GM18861 (cell line): Measurements from ENCODE around the gene TNXB.
A peak's percentile ranks its signal among the peaks of the same experiment; 100 is the strongest.

Source experiments
- ATAC-seq: cut with Tn5 transposase; IDR thresholded peaks from one replicate; pipeline ENCODE4 v1.9.1; 2021; ENCODE audit not compliant: unreplicated experiment

TNXB gene

DNA sequence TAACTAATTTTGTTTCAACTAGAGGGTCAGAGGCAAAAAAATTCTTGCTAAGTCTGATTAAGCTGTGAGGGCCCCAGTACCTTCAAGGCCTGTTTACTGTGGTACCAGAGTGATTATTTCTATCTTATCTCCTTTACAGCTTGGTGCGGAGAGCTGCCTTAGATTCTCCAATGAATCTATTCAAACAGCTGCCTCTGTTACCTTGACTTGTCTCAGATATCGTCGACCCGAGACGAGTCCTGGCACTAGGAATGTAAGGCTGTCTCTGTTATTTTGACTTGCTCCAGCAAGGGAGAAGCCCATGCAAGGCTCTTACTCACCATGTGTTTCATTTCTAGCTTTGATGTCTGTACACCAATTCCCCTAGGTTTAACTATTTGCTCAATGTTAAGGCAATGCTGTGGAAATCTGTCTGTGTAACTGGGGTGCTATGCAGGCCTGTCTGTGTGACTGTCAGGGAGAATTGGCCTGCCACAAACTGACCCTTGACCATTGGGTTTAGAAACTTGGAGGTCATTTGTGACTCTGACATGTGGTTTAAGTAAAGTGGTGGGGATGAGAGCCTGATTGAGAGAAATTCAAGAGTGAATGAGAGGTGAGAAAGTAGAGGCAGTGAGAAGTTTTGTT is 31.4 kb upstream of the TNXB start:
- ATAC-seq, result no peak

DNA sequence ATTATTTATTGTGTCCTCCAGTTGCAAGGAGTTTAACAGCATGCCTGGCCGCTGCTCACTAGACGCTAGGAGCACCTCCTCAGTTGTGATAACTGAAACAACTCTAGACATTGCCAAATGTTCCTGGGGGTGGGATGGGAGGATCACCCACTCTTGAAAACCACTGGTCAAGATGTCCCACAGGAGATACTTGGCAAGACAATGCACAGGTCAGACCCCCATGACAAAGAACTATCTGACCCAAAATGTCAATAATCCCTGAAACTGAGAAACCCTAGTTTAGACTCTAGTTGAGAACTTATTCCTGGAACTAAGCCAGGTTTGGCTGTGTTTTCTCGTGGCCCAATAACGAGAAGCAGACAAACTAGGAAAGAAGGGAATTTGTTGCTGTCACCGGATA is 30.5 kb upstream of the TNXB start:
- no peak for ATAC-seq

DNA sequence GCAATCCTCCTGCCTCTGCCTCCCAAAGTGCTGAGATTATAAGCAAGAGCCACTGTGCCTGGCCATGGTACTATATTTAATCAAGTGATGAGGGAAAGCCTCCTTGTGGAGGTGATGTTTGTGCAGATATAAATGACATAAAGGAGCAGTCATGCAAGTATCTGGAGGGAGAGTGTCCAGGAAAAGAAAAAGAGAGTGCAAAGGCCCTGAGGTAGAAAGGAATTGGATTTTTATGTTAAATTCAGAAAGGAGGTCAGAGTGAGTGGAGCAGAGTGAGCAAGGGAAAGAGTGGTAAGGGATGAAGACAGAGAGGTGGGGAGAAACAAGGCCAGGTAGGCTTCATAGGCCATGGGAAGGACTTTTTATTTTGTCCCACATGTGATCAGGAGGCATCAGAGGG is 28.3 kb upstream of the TNXB start:
- no peak for ATAC-seq

DNA sequence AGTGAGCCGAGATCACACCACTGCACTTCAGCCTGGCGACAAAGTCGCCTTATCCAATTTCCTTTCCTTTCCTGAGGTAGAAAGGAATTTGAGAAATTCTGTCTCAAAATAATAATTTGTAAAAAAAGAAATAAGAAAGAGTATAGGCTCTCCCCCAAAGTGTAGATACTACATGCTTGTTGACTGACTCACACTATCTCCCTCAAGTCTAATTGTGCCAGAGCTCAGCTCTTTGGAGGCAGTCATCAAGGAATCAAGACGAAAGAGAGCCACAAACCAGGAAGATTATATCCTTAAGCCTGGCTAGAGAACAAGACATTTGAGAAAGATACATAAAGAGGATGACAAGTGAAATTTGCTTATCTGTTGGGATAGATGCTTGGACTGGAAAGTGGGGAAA is 24.6 kb upstream of the TNXB start:
- no peak for ATAC-seq

DNA sequence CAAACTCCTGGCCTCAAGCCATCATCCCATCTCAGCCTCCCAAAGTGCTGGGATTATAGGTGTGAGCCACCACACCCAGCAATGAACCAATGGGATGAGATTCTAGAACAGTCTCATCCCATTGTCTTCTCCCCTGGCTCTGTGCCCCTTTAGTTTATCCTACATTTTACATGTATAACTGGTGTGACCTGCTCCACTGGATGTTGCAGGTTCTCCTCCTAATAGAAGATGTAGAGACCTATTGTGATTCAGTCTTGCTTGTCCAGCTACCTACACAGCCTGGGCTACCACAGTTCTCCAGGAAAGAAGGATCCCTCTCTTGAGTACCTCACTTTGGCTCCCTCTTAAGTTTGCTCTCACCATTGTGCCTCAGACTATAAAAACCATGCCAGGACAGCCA is 23.0 kb upstream of the TNXB start:
- ATAC-seq, result no peak

DNA sequence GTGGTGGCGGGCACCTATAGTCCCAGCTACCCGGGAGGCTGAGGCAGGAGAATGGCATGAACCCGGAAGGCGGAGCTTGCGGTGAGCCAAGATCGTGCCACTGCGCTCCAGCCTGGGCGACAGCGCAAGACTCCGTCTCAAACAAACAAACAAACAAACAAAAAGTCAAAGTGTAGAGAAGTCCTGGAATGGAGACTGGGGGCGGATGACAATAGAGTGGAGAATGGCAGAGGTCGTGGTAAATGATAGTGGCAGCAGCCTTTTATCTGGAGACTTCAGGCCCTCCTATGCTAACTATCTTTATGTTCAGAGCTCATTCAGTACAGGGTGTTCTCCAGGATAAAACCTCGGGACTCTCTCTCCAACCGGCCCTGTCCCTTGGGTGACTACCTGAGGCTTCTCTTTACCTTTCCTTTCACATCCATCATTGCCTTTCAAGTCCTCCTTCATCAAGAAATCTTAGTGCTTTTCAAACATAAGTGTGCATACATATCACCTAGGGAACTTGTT is 22.4 kb upstream of the TNXB start:
- ATAC-seq, result no peak

DNA sequence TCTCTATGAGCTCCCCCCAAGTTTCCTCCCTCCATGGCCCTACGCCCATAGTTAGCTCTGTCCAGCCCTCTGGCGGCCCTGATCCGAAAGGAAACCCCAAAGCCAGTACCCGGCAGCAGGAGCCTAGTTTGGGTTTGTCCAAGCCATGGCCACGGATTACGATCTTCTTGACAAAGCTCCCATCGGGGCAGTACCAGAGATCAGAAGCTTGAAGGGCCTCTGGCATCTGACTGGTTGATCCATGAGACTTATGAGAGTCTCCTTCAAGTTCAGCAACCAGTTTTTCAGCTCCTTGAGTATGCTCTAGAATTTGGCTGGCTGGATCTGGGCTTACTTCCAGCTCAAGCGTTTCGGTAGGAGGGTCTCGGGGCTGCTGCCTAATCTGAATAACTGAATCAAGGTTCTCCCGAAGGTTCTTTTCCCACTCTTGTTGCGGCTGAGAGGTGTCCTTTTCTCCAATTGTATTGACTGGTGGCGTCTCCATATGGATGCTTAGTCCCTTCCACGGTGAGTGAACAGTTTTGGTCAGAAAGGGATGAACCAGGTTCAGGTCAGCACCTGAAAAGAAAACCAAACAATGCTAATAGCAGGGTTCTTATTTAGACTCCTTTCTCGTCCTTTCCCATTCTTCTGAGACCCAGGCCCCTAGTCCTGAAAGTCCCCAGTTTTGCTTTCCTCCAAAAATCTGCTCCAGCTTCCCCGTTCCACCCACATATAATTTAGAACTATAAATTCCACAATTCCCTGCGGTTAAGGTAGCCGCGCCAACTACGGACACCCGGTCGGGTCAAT is 20.4 kb upstream of the TNXB start:
- ATAC-seq, result no peak

DNA sequence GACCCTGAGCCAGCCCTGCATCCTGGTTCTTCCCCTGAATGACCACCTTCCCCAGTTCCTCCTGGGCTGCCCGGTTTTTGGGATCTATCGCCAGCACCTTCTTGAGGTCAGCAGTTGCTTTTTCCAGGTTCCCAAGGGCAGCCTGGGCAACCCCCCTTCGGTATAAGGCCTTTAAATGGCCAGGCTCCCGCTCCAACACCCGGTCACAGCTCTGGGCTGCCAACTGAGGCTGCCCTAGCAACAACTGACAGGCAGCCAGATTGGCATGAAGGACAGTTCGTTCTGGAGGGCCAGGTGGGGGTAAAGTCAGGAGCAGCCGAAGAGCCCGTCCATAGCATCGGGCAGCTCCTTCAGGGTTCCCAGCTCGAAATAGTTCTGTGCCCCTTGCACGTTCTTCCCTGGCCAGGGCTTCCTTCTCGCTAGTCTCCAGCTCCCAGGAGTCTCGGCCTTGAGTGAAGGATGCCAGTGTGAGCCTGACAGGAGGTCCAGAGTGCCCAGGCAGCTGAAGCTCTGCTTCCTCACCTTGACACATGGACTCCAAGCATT is 19.7 kb upstream of the TNXB start:
- ATAC-seq, result no peak

DNA sequence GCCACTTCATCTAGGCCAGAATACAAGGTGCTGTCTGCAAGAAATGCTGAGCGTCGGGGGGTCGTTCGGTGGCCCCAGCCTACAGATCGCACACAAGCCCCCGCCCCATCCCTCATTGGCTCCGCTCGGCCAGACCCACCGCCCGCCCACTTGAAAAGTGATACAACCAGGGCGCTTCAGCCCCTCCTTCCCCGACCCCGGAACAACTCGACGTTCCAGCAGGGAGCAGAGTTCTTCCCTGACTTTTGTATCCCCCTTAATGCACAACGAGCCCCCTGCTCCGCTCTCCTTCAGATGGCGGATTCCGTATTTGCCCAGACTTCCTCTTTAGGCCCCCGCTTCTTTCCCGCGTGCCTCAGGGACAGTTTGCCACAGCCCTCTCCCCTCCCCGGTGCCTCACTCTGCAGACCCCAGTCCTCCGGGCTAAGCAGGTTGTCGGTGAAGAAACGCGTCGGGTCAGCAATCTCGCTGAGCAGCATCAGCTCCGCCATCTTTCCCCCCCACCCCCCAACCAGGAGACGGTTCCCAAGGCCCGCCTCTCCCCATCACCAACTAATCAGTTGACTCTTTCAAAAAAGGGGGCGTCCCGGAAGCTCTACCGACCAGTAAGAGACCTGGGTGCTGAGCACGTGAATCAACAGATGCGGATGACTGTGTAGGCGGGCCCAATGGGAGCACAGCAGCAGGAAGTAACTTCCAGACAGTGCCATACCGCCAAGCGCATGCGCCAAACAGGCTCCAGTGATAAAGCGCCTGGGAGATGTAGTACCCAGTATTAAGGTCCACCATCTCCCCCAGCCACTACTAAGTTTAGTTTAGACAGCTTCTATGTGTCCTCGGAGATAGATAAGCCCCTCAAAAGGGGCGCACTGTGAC is 18.8 kb upstream of the TNXB start, which contains the start of gene ATF6B:
ATF6B (minus strand) TSS at position 530 of the 876 bp plus-strand sequence; CDS start at position 491, 39 bp downstream.
- peak; percentile 89 for ATAC-seq

DNA sequence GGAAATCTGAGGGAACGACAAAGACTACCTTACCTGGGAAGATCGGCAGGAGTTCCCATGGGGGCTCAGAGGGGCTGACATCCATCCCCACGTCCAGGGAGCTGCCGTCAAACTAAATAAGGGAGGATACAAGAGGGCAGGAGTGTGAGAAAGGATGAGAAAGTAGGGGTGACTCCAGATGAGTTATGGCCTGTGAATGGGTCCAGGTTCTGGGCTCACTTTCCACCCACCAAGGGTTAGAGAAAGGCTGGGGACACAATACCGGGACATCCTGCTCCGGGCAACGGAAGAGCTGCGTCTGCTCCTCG is 18.2 kb upstream of the TNXB start:
- ATAC-seq, result no peak

DNA sequence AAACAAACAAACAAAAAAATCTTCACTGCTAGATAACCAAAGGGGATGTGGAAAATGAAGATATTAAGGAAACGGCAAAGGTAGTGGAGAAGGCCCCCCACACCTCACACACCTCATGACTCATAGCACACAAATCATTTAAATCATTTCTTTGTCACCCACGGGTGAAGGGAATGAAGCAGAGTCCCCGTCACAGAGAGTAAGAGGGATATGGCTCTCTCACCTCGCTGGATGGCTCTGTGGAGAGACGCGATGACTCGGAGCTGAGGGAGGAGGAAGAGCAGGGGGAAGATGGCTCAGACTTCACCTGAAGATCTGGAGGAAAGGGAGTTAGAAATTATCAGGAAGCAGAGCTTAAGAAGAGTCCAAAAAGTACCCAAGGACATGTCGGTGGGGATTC is 17.7 kb upstream of the TNXB start:
- no peak for ATAC-seq

DNA sequence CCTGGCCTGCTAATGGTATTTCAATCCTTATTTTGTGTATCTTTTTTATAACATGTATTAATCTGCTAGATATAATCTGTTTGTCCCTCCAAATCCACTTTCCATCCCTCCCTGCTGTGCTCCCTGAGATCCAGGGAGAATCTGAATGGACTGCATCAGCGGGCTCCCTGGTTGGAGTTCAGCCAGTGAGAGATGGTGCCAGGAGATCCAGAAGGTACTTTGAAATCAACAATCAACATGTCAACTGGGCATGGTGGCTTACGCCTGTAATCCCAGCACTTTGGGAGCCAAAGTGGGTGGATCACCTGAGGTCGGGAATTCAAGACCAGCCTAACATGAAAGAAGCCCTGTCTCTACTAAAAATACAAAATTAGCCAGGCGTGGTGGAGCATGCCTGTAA is 14.5 kb upstream of the TNXB start:
- ATAC-seq, result no peak

DNA sequence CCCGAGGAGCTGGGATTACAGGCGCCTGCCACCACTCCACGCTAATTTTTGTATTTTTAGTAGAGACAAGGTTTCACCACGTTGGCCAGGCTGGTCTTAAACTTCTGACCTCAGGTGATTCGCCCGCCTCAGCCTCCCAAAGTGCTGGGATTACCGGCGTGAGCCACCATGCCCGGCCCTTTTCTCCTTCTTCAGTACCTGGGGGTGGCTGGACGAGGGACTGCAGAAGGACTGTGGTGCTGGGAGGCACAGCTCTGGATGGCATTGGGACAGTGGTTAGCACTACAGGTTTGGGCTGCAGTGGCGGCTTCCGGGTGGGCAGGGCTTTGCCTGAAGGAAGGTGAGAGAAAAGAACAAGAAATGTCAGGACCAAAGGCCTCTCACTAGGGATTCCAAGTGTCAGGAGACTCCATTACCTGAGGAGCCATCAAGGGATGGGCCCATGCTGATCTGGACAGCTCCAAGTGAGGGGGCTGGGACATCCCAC is 11.5 kb upstream of the TNXB start:
- ATAC-seq, result no peak

DNA sequence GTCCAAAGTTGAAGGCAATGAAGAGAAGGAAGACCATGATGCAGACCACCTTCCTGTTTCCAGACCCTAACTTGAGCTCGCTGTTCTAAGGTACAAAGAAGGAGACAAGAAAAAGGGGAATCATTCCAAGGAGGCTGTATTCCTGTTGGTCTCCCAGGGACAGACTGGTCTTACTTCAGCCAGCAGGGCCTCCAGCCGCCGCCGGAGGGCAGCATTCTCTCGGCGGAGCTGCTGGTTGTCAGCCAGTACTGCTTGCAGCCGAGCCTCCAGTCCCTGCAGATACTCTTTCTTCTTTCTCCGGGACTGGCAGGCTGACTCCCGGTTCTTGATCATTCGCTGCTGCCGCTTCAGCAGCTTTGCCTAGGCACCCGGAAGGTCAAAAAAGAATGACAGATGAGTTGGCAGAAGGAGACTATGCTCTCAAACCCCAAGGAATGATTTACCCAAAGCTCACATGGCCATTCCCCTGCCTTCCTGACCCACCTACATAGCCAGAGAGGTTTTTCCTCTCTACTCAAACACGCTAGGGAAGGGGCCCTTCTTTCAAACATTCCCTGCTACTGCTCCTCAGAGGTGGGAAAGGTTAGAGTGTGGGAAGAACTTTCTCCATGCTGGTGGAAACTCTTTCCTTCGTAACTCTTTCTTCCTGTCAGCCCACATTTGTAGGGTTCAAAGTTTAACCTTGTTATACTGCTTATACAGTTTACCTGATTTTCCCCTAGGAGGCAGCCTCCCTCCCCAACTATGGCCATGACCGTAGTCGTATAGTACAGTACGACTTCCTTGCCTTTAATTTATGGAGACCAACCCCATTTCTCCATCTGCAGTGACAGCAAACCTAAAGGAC is 9.9 kb upstream of the TNXB start:
- ATAC-seq, result no peak

DNA sequence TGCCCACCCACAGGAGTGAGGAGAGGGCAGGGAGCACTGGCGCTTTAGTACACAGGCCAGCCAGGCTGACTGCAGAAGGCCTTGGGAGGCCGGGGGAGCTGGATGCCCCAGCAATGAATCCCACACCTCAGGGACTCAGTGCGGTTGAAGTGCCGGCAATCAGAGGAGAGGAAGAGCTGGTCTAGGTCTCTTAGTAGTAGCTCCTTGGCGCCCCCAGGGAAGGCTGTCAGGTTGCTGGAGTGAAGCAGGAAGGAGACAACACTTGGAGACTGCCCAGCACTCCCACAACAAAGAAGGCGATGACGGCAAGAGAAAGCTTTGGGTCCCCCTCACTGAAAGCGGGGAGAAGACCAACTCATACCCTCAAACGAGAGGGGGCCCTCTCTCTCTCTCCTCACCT is 8.3 kb upstream of the TNXB start:
- no peak for ATAC-seq

DNA sequence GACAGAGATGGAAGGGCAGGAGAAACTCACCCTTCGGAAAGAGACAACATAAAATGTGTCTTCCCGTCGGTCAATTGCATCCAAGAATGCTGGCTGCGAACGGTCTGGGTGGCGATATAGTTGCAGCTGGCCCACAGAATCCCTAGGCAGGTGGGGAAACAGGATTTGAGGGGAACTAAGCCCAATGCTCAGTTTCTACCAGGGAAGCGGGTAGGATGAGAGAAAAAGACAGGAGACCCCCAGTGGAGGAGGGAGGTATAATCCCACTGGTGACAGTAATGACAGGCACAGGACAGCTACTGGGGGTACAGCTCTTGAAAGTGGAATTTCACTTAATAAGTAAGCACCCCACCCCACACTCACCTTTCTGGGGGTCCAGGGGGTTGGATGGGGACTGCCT is 7.5 kb upstream of the TNXB start:
- no peak for ATAC-seq

DNA sequence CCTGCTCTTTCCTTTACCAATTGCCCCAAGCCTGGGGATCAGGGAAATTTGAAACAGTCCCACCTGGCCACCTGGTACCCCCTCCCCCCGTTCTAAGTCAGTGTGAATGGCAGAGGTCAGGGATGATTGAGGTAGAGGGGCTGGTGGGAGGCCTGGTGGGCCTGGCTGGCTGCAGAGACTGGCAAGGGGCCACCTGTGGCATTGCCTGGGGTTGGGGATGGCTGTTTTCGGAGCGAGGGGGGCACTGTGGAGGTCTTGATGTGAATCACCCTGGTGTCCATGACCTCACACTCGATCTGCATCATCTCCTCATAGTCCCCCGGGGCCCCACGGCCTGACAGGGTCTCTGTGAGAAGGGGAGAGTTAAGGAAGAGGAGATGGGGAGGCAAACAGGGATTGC is 6.5 kb upstream of the TNXB start:
- no peak for ATAC-seq

DNA sequence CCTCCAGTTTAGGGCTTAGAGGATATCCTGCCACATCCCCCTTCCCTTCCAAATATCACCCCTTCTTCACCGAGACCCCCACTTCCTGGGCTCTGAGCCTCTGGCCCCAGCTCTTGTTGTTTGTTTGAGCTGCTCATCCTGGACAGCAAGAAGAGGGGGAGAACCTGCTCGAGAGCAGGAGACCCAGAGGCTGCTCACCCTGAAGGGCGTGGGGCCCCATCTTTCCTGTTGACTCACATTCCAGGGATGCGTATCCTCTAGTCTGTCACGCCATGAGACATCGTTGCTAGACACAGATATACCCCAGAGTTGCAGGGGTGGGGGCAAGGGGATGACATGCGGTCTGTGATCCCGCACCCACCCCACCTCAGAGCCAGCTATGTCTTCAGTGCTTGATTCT is 5.7 kb upstream of the TNXB start:
- no peak for ATAC-seq

DNA sequence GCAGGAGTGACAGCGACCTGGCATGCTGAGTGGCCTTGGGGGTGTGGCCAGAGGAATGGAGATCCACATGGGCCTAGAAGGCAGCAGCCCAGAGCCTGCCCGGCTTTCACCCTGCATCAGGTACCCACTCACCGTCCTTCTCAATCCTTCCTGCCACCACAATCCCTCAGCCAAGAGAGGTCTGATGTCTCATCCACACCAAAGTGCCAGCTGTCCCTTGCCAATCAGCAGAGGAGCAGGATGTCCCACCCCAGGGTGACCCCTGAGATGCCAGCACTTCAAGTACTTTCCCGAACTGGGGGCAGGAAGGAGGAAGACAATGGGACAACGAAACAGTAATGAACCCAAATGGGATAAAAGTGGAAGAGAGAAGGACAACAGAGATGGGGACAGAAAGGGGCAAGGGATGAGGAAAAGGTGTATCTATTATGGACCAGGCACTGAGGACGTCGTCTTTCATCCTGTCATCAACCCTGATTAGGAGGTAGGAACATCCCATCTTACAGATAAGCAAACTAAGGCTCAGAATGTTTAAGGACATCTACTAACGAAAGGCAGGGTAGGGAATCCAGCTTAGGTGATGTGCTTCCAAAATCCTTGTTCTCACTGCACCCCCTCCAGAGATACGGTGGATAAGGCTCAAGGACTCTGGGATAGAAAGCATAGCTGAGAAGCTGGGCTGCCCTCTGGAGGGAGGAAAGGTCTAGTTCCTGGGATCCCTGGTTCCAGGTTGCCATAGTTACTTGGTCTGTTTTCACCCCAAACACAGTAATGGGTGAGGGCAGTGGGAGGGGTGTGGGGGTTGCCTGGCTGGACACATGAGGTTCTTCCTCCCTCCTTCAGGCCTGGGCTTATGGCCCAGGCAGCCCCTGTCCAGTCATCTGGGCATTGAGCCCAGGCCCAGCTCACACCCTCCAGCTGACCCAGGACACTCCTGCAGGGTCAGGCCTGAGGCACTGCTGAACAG is 4.5 kb upstream of the TNXB start:
- no peak for ATAC-seq
